GM18499 (cell line): ENCODE results near the gene INO80C.
"Not testable (repeated sequence)": the region's sequence is repeated elsewhere in the genome, so short reads cannot be mapped to it uniquely, and the experiment has no call there.

Experiments used
- ATAC-seq: cut with Tn5 transposase; IDR thresholded peaks from one replicate; pipeline ENCODE4 v1.9.1; 2021; ENCODE audit warnings: moderate number of reproducible peaks; ENCODE audit not compliant: insufficient read depth, unreplicated experiment

INO80C gene

GRCh38 chr18:35464831-35465279 lies 32.9 kb downstream of the INO80C start:
- no peak for ATAC-seq

DNA sequence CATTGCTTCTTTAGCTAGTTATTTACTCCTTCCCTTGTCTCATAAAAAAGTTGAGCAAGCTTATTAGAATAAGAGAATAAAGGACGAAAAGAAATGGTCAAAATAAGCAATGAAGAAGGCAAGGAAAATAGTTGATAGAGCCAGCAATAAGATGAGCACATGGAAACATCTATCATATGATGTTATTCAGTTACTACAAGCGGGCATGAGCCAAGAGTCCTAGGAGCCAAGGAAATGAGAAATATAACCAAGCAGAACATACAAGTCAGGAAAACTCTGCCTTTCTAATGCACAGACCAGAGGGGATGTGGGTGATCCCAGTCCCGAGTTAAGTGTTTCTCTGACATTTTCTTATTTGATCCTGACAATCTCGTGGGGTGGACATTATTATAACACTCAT lies 33.9 kb downstream of the INO80C start:
- ATAC-seq, result no peak

- ATAC-seq, result no peak
Measured at GRCh38 chr18:35463050-35463449, 34.7 kb downstream of the INO80C start.

GRCh38 chr18:35460736-35461161 lies 37.0 kb downstream of the INO80C start:
- ATAC-seq, result no peak

- ATAC-seq, result no peak
Measured at GRCh38 chr18:35459997-35460396, 37.8 kb downstream of the INO80C start.

DNA sequence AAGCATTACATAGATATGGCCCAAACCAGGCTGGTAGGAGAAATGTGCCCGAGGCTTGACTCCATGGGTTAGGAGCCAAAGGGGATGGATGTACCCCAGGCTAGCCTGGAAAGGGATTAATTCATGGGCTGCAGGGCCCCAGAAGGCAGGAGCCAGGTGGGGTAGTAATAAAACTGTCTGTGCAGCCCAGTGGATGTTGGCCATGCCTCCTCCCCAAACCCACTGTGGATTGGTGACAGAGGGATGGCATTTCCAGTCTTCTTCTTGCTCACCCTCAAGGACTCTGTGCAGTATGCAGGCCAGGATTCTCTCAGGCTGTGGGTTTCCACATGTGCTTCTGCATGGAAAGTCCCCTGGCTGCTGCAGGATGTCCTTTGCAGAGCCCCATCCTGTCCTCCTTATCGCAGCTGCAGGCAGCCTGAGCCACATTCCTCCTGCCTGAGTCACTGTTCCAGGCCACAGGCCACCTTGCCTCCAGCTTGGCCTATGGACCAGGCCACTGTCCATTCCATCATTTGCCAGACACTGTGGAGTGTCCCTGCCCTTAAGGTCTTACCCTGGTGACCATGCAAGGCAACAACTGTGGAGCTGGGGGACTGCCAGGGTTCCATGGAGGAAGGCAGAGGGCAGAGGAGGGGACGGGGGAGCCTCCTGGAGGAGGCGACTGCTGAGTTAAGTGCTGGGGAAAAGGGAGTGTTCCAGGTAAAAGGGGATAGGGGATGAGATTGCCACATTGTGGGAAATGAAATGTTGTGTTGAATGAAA lies 38.9 kb downstream of the INO80C start:
- no peak for ATAC-seq

DNA sequence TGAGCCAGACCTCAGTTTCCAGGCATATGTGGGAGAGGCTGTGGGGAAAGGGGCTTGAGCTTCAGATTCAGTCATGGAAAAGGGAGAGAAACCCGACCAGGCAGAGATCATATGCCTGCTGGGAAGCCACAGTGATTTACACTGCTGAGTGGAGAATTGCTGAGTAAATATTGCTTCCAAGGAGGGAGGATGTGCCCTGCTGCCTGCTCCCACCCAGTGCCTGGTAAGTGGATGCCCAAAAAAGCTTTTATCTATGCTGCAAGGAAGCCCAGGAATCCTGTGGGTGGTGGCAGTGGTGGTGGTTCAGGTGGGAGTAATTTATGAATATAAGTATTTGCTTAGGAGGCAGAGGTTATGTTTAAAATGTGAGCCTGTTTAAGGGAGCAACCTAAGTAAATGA lies 39.5 kb downstream of the INO80C start:
- no peak for ATAC-seq

DNA sequence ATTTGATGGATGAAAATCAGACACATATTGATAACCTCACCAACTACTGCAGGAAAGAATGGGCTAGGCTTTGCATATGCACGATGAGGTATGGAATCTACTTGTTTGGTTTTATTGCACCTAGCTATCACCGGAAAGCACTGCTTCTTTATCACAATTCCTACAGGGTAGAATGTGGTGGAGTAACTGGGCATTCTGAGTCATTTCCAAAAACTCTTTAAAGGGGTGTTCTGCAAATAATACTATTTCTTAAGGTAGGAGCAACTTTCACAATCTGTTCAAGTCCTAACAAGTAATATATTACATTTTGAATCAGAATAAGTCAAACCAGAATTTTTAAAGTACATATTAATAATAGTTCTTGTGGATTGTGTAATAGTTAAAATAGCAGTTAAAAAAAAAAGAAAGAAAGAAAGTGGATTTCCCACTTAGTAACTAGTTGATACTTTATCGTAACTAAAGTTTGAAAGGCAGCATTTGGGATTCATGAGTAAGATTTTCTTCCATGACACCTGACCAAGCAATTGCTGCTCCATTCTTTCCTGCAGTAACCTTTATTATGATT lies 40.5 kb downstream of the INO80C start:
- no peak for ATAC-seq

DNA sequence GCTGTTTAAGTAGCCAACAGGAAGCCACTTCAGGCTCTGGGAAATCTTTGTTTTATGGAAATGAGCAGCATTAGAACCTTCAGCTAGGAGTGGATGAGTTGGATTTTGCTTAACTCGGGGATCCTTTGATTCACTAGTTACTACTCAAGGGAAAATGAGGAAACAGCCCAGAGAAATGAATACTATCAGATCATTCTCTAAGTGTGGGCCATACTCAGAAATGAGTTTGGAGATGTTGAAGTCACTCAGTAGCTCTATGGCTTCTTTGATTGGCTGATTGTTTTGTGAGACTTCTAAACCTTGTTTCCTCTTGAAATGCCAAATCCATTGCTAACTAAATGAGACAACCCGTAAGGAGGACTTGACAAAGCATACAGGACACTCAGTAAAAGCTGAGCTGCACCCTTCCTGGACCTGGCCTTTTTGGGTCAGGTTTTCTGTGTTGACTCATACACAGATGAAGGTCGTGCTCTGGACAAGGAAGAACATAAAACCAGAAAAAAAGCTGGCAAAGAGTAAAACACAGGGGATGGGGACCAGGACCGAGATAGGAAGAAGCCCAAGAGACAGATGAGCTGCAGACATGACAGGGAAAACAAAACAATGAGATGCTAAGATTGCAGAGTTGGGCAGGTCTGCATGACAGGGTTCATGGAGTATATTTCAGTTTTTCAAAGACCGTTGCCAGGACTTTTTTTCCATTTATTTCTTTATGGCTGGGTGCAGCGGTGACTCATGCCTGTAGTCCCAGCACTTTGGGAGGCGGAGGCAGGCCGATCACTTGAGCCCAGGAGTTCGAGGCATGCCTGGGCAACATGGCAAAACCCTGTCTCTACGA lies 41.6 kb downstream of the INO80C start:
- ATAC-seq, result no peak

DNA sequence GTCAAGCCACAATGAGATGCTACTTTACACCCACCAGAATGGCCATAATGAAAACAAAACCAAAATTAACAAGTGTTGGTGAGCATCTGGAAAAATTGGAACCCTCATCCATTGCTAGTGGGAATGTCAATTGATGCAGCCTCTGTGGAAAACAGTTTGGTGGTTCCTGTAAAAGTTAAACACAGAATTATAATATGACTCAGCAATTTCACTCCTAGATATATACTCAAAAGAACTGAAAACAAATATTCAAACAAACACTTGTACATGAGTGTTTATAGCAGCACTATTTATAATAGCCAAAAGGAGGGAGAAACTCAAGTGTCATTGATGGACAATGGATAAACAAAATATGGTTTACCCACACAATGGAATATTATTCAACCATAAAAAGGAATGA lies 43.0 kb downstream of the INO80C start:
- ATAC-seq, result no peak

- ATAC-seq, result not testable (repeated sequence)
Measured at GRCh38 chr18:35453065-35453464, 44.7 kb downstream of the INO80C start.

DNA sequence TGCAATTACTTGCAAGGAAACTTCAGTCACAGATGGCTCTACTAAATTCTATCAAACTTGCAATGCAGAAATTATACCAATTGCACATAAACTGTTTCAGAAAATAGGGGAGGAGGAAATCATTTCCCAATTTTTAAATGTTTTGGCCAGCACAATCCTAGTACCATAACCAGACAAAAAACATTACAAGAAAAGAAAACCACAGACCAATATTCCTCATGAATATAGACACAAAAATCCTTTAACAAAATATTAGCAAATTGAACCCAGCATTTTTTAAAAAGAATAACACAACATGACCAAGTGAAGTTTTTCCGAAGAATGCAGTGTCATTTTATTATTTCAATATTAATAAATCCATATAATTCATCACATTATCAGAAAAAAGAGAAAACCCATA lies 45.8 kb downstream of the INO80C start:
- no peak for ATAC-seq

- no peak for ATAC-seq
Measured at GRCh38 chr18:35451032-35451431, 46.7 kb downstream of the INO80C start.

DNA sequence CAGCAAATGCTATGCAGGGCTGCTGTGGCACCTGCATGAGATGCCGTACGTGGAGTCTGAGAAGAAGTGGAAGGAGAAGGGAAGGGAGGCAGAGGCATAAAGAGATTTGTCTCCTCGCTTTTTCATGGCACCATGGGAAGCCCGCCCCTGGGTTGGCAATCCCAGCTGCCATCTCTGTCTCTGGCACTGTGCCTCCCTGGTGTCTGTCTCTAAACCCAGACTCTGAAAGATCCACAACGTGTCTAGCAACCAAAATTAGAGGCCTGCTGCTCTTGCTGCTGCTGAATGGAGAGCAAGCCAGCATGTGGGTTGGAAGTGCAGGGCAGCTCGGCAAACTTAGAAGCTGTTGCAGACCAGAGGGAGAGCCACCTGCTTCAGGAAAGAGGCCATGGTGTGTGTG lies 53.1 kb downstream of the INO80C start:
- no peak for ATAC-seq

DNA sequence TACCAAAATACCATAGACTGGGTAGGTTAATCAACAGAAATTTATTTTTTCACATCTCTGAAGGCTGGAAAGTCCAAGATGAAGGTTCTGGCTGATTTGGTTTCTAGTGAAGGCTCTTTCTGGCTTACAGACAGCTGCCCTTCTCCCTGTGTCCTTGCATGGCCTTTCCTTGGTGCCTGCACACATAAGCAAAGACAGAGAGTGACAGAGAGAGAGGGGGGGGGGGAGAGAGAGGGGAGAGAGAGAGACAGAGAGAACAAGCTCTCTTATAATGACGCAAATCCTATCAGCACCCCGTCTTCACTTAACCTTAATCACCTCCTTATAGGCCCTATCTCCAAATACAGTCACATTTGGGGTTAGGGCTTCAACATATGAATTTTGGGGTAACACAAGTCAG lies 53.9 kb downstream of the INO80C start:
- ATAC-seq, result no peak

- no peak for ATAC-seq
Measured at GRCh38 chr18:35443434-35443833, 54.3 kb downstream of the INO80C start.

DNA sequence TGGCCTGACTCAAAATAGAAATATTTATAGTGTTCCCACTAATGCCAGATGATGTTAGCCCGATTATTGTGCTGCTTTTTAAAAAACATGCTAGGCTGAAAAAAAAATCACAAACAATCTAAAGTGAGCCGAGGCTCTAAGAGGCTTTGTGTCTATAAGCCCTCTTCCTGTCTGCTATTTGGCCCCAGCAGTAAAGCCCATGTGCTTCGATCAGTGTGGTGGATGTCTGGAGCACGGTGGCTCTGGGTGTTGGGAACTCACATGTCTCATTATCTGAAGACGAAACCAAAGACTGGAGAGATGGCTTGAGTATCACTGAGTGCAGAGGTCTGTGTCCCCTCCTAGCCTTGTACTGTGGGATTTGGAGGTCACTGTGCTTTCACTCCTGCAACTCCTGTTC lies 55.1 kb downstream of the INO80C start:
- no peak for ATAC-seq

GRCh38 chr18:35441857-35442595 lies 55.7 kb downstream of the INO80C start:
- no peak for ATAC-seq

GRCh38 chr18:35438480-35439234 lies 59.1 kb downstream of the INO80C start:
- no peak for ATAC-seq

GRCh38 chr18:35437836-35438235 lies 59.9 kb downstream of the INO80C start:
- no peak for ATAC-seq
